Fibroblast of lung (primary cell): ENCODE data around the gene VPS35.
"Not testable (repeated sequence)": the region's sequence is repeated elsewhere in the genome, so short reads cannot be mapped to it uniquely, and the experiment has no call there.

Experiments
- EZH2 ChIP-seq: IDR thresholded peaks from 2 replicates; pipeline ENCODE4 v1.5.1; 2012; ENCODE audit warnings: low read length, control low read depth, mild to moderate bottlenecking; ENCODE audit errors: missing control alignments
- TF ChIP-seq, protein P1 (sequence below), 2 donors: IDR thresholded peaks in 1 of 2; conservative IDR thresholded peaks in 1 of 2; 1 replicate in 1 of 2; 2 replicates in 1 of 2; pipeline ENCODE4 v1.5.1; 2011 to 2012; ENCODE audit warnings: low read length in 2 of 2, control low read depth in 1 of 2, inconsistent platforms in 1 of 2, low read depth in 1 of 2, mild to moderate bottlenecking in 1 of 2

DNA sequence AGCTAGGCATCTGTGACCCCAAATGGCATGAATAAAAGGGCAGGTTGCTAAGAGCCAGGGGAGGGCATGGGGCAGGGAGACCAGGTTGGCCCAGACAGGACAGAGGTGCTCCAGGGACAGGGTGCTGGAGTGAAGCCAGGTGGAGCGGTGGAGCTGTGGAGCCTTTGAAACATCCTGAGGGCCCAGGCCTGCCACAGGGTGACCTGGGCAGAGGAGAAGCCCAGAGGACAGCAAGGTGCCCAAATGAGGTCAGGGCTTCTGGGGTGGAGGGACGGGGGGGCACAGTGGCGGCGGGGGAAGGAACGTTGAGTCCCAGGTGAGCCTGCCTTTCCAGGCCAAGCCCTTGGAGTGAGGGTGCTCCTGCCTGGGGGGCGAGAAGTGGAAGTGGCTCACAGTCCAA, 65.3 kb downstream of the VPS35 start:
- TF ChIP-seq, protein P1, sequence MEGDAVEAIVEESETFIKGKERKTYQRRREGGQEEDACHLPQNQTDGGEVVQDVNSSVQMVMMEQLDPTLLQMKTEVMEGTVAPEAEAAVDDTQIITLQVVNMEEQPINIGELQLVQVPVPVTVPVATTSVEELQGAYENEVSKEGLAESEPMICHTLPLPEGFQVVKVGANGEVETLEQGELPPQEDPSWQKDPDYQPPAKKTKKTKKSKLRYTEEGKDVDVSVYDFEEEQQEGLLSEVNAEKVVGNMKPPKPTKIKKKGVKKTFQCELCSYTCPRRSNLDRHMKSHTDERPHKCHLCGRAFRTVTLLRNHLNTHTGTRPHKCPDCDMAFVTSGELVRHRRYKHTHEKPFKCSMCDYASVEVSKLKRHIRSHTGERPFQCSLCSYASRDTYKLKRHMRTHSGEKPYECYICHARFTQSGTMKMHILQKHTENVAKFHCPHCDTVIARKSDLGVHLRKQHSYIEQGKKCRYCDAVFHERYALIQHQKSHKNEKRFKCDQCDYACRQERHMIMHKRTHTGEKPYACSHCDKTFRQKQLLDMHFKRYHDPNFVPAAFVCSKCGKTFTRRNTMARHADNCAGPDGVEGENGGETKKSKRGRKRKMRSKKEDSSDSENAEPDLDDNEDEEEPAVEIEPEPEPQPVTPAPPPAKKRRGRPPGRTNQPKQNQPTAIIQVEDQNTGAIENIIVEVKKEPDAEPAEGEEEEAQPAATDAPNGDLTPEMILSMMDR (conservative IDR thresholded peaks at IDR 0.05 in 1 of 2, IDR thresholded peaks at IDR 0.05 in 1 of 2; ENCODE audit: low read depth in 1 of 2, low read length in 2 of 2): not testable (repeated sequence)
- not testable (repeated sequence) for TF ChIP-seq EZH2
